GM12892 (cell line): ENCODE measurements around the gene TNFRSF4.

Experiments used
- POLR2A ChIP-seq: IDR thresholded peaks from 2 replicates; pipeline ENCODE4 v1.6.1; 2011; ENCODE audit warnings: low read depth, low read length, control low read depth
- TAF1 ChIP-seq: IDR thresholded peaks from 2 replicates; pipeline ENCODE4 v1.6.1; 2011; ENCODE audit warnings: low read depth, mild to moderate bottlenecking, control low read depth, low read length, borderline replicate concordance

GRCh38 chr1:1185101-1185765, 28.7 kb downstream of the TNFRSF4 start:
- TF ChIP-seq POLR2A = no peak
- TF ChIP-seq TAF1 = no peak
